WTC11 (cell line): ENCODE measurements around the gene FAM78B. TPM values are rescaled to one million over a fixed set of nuclear protein-coding genes. Genes with fewer than 3 reads are reported as not detected.

Experiments
- ATAC-seq: fragments of 200-7000 bp; cut with Tn5 transposase; 2 replicates; pipeline ENCODE4 v1.10.0; 2021; ENCODE audit warnings: mild to moderate bottlenecking, moderate library complexity
- CTCF ChIA-PET: fragments of 300-600 bp; sonication (Branson Sonifier 250); formaldehyde crosslinking; loops from one replicate; lab custom pipeline; 2021; ENCODE audit warnings: antibody characterized with exemption; lab: Charles Lee
- POLR2A ChIA-PET: fragments of 350-600 bp; sonication (Branson Sonifier 250); formaldehyde crosslinking; loops from one replicate; lab custom pipeline; 2021; ENCODE audit warnings: antibody characterized with exemption; lab: Charles Lee
- DNase-seq: peaks from one replicate; pipeline ENCODE4 v3.0.0; 2021; ENCODE audit warnings: low spot score
- H3K27ac Mint-ChIP-seq: 2 replicates; pipeline ENCODE4 v1.8.0; 2021; ENCODE audit warnings: mixed read lengths
- H3K27me3 Mint-ChIP-seq: 2 replicates; pipeline ENCODE4 v1.8.0; 2021; ENCODE audit warnings: low read depth, mild to moderate bottlenecking, moderate library complexity, mixed read lengths
- H3K36me3 Mint-ChIP-seq: 2 replicates; pipeline ENCODE4 v1.8.0; 2021; ENCODE audit warnings: mixed read lengths
- H3K4me1 Mint-ChIP-seq: 2 replicates; pipeline ENCODE4 v1.8.0; 2022; ENCODE audit warnings: mixed read lengths
- H3K4me3 Mint-ChIP-seq: 2 replicates; pipeline ENCODE4 v1.8.0; 2021; ENCODE audit warnings: mild to moderate bottlenecking, moderate library complexity, mixed read lengths
- H3K9me3 Mint-ChIP-seq: 2 replicates; pipeline ENCODE4 v1.8.0; 2021; ENCODE audit warnings: mixed read lengths
- ATF1 ChIP-seq: sonication (generic); formaldehyde crosslinking; IDR thresholded peaks from 2 replicates; pipeline ENCODE4 v1.8.1; 2023; ENCODE audit warnings: mild to moderate bottlenecking, moderate library complexity, missing genetic modification reagents
- CBFB ChIP-seq: sonication (generic); formaldehyde crosslinking; IDR thresholded peaks from 2 replicates; pipeline ENCODE4 v1.8.1; 2022; ENCODE audit warnings: mild to moderate bottlenecking, low read depth, missing genetic modification reagents
- GRHL2 ChIP-seq: fragments of 250-450 bp; sonication (Bioruptor Pico); IDR thresholded peaks from 2 replicates; pipeline ENCODE4 v1.8.0; 2022; ENCODE audit warnings: mild to moderate bottlenecking, moderate library complexity; ENCODE audit not compliant: insufficient replicate concordance, severe bottlenecking
- NFYB ChIP-seq: sonication (generic); formaldehyde crosslinking; conservative IDR thresholded peaks from 2 replicates; pipeline ENCODE4 v1.8.0; 2022; ENCODE audit warnings: low read depth, missing genetic modification reagents
- RORB ChIP-seq: fragments of 250-450 bp; sonication (Bioruptor Pico); IDR thresholded peaks from 2 replicates; pipeline ENCODE4 v1.9.0; 2021; ENCODE audit warnings: mild to moderate bottlenecking
- ZBTB21 ChIP-seq: sonication (generic); formaldehyde crosslinking; IDR thresholded peaks from 2 replicates; pipeline ENCODE4 v1.8.1; 2023; ENCODE audit warnings: mild to moderate bottlenecking, missing genetic modification reagents, borderline replicate concordance
- ZNF121 ChIP-seq: sonication (generic); formaldehyde crosslinking; IDR thresholded peaks from 2 replicates; pipeline ENCODE4 v1.8.0; 2023; ENCODE audit warnings: missing genetic modification reagents
- ZNF219 ChIP-seq: sonication (generic); formaldehyde crosslinking; IDR thresholded peaks from 2 replicates; pipeline ENCODE4 v1.8.0; 2023; ENCODE audit warnings: missing genetic modification reagents, mild to moderate bottlenecking, borderline replicate concordance
- total RNA-seq: library from RNA; stranded (reverse); gene quantifications from 3 replicates; pipeline ENCODE4 v1.2.3, GENCODE V29; 2021
- TF ChIP-seq, protein P1 (sequence below): sonication (generic); formaldehyde crosslinking; conservative IDR thresholded peaks from 2 replicates; pipeline ENCODE4 v1.8.1; 2023; ENCODE audit warnings: mild to moderate bottlenecking, low read depth, missing genetic modification reagents, moderate library complexity
- TF ChIP-seq, protein P2 (sequence below): sonication (generic); formaldehyde crosslinking; IDR thresholded peaks from 2 replicates; pipeline ENCODE4 v1.8.1; 2022; ENCODE audit warnings: low read depth, missing genetic modification reagents, borderline replicate concordance
- TF ChIP-seq, protein P3 (sequence below): fragments of 200-600 bp; IDR thresholded peaks from 2 replicates; pipeline ENCODE4 v1.8.0; 2022; ENCODE audit warnings: antibody characterized with exemption
- TF ChIP-seq, protein P4 (sequence below): sonication (generic); formaldehyde crosslinking; IDR thresholded peaks from 2 replicates; pipeline ENCODE4 v1.8.1; 2022; ENCODE audit warnings: mild to moderate bottlenecking, moderate library complexity, missing genetic modification reagents
- TF ChIP-seq, protein P5 (sequence below): sonication (generic); formaldehyde crosslinking; IDR thresholded peaks from 2 replicates; pipeline ENCODE4 v1.8.0; 2023; ENCODE audit warnings: missing genetic modification reagents
- TF ChIP-seq, protein P6 (sequence below): sonication (generic); formaldehyde crosslinking; IDR thresholded peaks from 2 replicates; pipeline ENCODE4 v1.8.1; 2023; ENCODE audit warnings: mild to moderate bottlenecking, missing genetic modification reagents, borderline replicate concordance
- TF ChIP-seq, protein P7 (sequence below): sonication (generic); formaldehyde crosslinking; IDR thresholded peaks from 2 replicates; pipeline ENCODE4 v1.8.0; 2022; ENCODE audit warnings: mild to moderate bottlenecking, missing genetic modification reagents
- TF ChIP-seq, protein P8 (sequence below): sonication (generic); formaldehyde crosslinking; IDR thresholded peaks from 2 replicates; pipeline ENCODE4 v1.8.1; 2022; ENCODE audit warnings: low read depth, mild to moderate bottlenecking, moderate library complexity, missing genetic modification reagents, borderline replicate concordance

FAM78B gene
- total RNA-seq, 1 experiment from 2014 or later = 2.6 TPM

DNA sequence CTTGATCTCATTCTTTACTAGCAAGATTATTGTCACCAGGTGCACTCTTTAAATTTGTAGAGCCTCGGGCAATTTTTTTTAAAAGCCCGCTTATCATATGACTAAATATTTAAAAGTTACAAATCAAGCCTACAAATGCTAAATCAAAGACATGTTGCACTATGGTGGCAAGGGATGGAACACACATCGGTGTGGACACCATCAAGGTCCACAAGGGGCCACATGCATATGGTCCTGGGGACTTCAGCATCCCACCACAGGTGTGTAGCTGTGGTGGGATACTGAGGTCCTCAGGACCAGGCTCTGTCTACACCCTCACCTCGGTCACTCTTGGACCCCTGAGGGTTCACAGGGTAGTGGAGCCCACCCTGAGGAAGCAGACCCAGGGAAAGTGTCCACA is 45.8 kb downstream of the FAM78B start (continued):
- TF ChIP-seq, protein P1, sequence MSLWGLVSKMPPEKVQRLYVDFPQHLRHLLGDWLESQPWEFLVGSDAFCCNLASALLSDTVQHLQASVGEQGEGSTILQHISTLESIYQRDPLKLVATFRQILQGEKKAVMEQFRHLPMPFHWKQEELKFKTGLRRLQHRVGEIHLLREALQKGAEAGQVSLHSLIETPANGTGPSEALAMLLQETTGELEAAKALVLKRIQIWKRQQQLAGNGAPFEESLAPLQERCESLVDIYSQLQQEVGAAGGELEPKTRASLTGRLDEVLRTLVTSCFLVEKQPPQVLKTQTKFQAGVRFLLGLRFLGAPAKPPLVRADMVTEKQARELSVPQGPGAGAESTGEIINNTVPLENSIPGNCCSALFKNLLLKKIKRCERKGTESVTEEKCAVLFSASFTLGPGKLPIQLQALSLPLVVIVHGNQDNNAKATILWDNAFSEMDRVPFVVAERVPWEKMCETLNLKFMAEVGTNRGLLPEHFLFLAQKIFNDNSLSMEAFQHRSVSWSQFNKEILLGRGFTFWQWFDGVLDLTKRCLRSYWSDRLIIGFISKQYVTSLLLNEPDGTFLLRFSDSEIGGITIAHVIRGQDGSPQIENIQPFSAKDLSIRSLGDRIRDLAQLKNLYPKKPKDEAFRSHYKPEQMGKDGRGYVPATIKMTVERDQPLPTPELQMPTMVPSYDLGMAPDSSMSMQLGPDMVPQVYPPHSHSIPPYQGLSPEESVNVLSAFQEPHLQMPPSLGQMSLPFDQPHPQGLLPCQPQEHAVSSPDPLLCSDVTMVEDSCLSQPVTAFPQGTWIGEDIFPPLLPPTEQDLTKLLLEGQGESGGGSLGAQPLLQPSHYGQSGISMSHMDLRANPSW = no peak

DNA sequence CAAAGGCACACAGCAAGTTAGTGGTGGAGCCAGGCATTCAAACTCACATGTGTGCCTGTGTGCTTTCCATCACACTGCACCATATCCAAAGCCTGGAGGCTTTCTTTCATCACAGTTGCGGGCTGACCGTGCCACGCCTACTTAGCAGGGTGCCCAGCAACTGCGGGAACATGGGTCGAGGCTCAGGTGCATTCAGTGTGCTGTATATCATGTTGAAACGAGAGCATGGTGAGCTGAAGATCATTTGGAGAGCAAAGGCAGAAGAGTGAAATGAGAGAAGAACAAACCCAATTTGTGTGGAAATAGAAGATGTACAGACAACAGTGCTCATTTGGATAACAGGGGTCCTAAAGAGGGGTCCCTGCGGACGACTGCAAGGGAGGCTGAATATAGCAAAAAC is 46.5 kb downstream of the FAM78B start:
- no peaks in the 10 kb centered on the region for H3K36me3 Mint-ChIP-seq
- ATAC-seq = no peak
- ChIA-PET CTCF (interaction anchor here (0.8 kb wide), 1 partner anchor 10 kb away, joined by 3 read pairs; no protein-coding TSS in a partner anchor), POLR2A (no interaction called here)
- H3K27me3 Mint-ChIP-seq = no peaks in the 10 kb centered on the region
- TF ChIP-seq ZNF121 (CRISPR knock-in tag) = no peak
- H3K4me1 Mint-ChIP-seq = peaks cover 23% of the 10 kb centered on the region
- H3K4me3 Mint-ChIP-seq = no peak overlapping the region
- no peak for DNase-seq
- no peak overlapping the region for H3K27ac Mint-ChIP-seq
- H3K9me3 Mint-ChIP-seq = no peaks in the 10 kb centered on the region

DNA sequence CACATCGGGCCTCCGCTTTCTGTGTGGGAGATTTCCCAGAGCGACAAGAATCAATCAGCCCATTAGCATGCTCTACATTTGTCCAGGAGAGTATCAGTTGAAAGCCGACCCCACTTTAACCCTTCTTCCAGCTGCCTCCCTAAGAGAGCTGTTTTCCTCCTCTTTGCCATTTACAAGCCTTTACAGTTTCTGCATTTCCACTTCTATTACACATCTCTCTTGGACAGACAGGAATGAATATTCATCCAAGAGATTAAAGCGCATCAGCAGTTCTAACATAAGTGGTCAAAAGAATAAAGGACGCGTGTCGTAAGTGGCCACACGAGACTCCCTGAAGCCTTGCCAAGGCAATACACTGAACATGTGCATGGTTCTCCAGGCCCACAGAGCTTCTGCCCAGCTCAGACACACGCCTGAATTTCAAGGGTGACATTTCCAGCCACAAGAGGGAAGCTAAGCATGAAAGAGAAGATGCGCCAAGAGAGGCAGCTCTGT is 47.3 kb downstream of the FAM78B start:
- DNase-seq (no peak), ATAC-seq (no peak; the same call in 1 of the 2 replicates)
- ChIA-PET CTCF (interaction anchor here (0.8 to 1.1 kb wide), 2 partner anchors 9 to 359 kb away, joined by 3 read pairs; no protein-coding TSS in a partner anchor), POLR2A (no interaction called here)
- no peaks in the 10 kb centered on the region for H3K27me3 Mint-ChIP-seq
- no peak overlapping the region for H3K27ac Mint-ChIP-seq
- H3K4me1 Mint-ChIP-seq = peaks cover 23% of the 10 kb centered on the region
- H3K36me3 Mint-ChIP-seq = no peaks in the 10 kb centered on the region
- no peak overlapping the region for H3K4me3 Mint-ChIP-seq
- TF ChIP-seq CBFB (CRISPR knock-in tag) (no peak), GRHL2 (CRISPR knock-in tag) (no peak), NFYB (CRISPR knock-in tag) (no peak), RORB (CRISPR knock-in tag) (no peak)
- TF ChIP-seq, protein P2, sequence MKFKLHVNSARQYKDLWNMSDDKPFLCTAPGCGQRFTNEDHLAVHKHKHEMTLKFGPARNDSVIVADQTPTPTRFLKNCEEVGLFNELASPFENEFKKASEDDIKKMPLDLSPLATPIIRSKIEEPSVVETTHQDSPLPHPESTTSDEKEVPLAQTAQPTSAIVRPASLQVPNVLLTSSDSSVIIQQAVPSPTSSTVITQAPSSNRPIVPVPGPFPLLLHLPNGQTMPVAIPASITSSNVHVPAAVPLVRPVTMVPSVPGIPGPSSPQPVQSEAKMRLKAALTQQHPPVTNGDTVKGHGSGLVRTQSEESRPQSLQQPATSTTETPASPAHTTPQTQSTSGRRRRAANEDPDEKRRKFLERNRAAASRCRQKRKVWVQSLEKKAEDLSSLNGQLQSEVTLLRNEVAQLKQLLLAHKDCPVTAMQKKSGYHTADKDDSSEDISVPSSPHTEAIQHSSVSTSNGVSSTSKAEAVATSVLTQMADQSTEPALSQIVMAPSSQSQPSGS (CRISPR knock-in tag) = no peak
- TF ChIP-seq, protein P3, sequence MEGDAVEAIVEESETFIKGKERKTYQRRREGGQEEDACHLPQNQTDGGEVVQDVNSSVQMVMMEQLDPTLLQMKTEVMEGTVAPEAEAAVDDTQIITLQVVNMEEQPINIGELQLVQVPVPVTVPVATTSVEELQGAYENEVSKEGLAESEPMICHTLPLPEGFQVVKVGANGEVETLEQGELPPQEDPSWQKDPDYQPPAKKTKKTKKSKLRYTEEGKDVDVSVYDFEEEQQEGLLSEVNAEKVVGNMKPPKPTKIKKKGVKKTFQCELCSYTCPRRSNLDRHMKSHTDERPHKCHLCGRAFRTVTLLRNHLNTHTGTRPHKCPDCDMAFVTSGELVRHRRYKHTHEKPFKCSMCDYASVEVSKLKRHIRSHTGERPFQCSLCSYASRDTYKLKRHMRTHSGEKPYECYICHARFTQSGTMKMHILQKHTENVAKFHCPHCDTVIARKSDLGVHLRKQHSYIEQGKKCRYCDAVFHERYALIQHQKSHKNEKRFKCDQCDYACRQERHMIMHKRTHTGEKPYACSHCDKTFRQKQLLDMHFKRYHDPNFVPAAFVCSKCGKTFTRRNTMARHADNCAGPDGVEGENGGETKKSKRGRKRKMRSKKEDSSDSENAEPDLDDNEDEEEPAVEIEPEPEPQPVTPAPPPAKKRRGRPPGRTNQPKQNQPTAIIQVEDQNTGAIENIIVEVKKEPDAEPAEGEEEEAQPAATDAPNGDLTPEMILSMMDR = no peak
- no peaks in the 10 kb centered on the region for H3K9me3 Mint-ChIP-seq

DNA sequence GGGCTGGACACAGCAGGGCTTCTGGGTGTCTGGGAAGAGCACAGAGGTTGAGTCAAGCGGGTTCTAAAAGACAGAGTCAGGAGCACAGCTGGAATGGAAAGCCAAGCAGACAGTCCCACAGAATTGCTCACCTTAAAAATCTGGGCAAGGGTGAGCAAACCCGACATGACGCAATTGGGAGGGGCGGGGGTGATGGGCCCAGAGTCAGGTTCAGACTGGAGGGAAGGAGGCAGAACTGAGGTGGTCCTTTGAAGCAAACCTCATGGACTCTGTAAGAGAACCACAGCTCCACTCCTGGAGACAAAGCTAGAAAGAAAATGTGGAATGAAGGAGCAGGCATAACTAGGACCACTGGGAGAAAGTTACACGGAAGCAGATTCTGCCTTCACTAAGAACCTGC is 49.0 kb downstream of the FAM78B start:
- POLR2A ChIA-PET = no interaction called here
- TF ChIP-seq ATF1 (CRISPR knock-in tag) = no peak
- no peak for TF ChIP-seq ZNF219 (CRISPR knock-in tag)
- TF ChIP-seq, protein P4, sequence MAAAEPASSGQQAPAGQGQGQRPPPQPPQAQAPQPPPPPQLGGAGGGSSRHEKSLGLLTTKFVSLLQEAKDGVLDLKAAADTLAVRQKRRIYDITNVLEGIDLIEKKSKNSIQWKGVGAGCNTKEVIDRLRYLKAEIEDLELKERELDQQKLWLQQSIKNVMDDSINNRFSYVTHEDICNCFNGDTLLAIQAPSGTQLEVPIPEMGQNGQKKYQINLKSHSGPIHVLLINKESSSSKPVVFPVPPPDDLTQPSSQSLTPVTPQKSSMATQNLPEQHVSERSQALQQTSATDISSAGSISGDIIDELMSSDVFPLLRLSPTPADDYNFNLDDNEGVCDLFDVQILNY (CRISPR knock-in tag) = no peak
- TF ChIP-seq, protein P5, sequence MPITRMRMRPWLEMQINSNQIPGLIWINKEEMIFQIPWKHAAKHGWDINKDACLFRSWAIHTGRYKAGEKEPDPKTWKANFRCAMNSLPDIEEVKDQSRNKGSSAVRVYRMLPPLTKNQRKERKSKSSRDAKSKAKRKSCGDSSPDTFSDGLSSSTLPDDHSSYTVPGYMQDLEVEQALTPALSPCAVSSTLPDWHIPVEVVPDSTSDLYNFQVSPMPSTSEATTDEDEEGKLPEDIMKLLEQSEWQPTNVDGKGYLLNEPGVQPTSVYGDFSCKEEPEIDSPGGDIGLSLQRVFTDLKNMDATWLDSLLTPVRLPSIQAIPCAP (CRISPR knock-in tag) = no peak
- TF ChIP-seq ZBTB21 = no peak
- TF ChIP-seq, protein P6, sequence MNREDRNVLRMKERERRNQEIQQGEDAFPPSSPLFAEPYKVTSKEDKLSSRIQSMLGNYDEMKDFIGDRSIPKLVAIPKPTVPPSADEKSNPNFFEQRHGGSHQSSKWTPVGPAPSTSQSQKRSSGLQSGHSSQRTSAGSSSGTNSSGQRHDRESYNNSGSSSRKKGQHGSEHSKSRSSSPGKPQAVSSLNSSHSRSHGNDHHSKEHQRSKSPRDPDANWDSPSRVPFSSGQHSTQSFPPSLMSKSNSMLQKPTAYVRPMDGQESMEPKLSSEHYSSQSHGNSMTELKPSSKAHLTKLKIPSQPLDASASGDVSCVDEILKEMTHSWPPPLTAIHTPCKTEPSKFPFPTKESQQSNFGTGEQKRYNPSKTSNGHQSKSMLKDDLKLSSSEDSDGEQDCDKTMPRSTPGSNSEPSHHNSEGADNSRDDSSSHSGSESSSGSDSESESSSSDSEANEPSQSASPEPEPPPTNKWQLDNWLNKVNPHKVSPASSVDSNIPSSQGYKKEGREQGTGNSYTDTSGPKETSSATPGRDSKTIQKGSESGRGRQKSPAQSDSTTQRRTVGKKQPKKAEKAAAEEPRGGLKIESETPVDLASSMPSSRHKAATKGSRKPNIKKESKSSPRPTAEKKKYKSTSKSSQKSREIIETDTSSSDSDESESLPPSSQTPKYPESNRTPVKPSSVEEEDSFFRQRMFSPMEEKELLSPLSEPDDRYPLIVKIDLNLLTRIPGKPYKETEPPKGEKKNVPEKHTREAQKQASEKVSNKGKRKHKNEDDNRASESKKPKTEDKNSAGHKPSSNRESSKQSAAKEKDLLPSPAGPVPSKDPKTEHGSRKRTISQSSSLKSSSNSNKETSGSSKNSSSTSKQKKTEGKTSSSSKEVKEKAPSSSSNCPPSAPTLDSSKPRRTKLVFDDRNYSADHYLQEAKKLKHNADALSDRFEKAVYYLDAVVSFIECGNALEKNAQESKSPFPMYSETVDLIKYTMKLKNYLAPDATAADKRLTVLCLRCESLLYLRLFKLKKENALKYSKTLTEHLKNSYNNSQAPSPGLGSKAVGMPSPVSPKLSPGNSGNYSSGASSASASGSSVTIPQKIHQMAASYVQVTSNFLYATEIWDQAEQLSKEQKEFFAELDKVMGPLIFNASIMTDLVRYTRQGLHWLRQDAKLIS (CRISPR knock-in tag) = no peak
- TF ChIP-seq, protein P7, sequence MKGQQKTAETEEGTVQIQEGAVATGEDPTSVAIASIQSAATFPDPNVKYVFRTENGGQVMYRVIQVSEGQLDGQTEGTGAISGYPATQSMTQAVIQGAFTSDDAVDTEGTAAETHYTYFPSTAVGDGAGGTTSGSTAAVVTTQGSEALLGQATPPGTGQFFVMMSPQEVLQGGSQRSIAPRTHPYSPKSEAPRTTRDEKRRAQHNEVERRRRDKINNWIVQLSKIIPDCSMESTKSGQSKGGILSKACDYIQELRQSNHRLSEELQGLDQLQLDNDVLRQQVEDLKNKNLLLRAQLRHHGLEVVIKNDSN (CRISPR knock-in tag) = no peak
- TF ChIP-seq, protein P8, sequence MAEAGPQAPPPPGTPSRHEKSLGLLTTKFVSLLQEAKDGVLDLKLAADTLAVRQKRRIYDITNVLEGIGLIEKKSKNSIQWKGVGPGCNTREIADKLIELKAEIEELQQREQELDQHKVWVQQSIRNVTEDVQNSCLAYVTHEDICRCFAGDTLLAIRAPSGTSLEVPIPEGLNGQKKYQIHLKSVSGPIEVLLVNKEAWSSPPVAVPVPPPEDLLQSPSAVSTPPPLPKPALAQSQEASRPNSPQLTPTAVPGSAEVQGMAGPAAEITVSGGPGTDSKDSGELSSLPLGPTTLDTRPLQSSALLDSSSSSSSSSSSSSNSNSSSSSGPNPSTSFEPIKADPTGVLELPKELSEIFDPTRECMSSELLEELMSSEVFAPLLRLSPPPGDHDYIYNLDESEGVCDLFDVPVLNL (CRISPR knock-in tag) = no peak
- ATAC-seq (no peak), DNase-seq (no peak)
- Mint-ChIP-seq H3K27me3 (no peaks in the 10 kb centered on the region), H3K36me3 (no peaks in the 10 kb centered on the region), H3K27ac (no peak overlapping the region), H3K4me3 (no peak overlapping the region), H3K9me3 (no peaks in the 10 kb centered on the region), H3K4me1 (peaks cover 16% of the 10 kb centered on the region)
- CTCF ChIA-PET = interaction anchor here (1.1 kb wide), 1 partner anchor 361 kb away, joined by 3 read pairs; no protein-coding TSS in a partner anchor
